HepG2 (cell line): Measurements from ENCODE around the gene UNC5C. TPM values are rescaled to one million over a fixed set of nuclear protein-coding genes. Genes with fewer than 3 reads are reported as not detected.

Experiments
- ATAC-seq: fragments of 200-7000 bp; cut with Tn5 transposase; 3 replicates; pipeline ENCODE4 v1.9.1; 2020; ENCODE audit warnings: mild to moderate bottlenecking, moderate library complexity
- BruUV-seq: library from RNA; stranded (reverse); fragments of 400-500 nt; replicated peaks from 2 replicates; lab custom pipeline; 2021; lab: Mats Ljungman, UMichigan
- CTCF ChIA-PET: fragments of 300-600 bp; formaldehyde crosslinking; extraction: SDS; loops from one replicate; lab custom pipeline; 2021; ENCODE audit warnings: low total read pairs, inconsistent platforms, low intra/inter-chr PET ratio; lab: Yijun Ruan, JAX
- POLR2A ChIA-PET: fragments of 350-600 bp; sonication (Branson Sonifier 250); formaldehyde crosslinking; loops from one replicate; lab custom pipeline; 2020; ENCODE audit warnings: antibody characterized with exemption, inconsistent platforms; lab: Yijun Ruan, JAX
- DNase-seq: peaks from one replicate; pipeline ENCODE4 v3.0.0-alpha.2; 2015; ENCODE audit warnings: low spot score
- FAIRE-seq: peaks from 3 replicates; lab custom pipeline; 2011; peaks lifted over from hg19 to GRCh38; lab: Jason Lieb, UNC
- H2AFZ ChIP-seq: one replicate; pipeline ENCODE4 v1.6.1; 2011; ENCODE audit warnings: low read length, inconsistent platforms
- H3K27ac ChIP-seq: fragments of 300-600 bp; 3 replicates; pipeline ENCODE4 v1.8.0; 2011; ENCODE audit warnings: mixed run types, mild to moderate bottlenecking, mixed read lengths, low read length, inconsistent platforms; ENCODE audit not compliant: insufficient read depth; ENCODE audit errors: extremely low read length
- H3K27me3 ChIP-seq, 2 experiments: fragments of 200-600 bp in 1 of 2; 2 replicates in 1 of 2; 3 replicates in 1 of 2; pipeline versions ENCODE4 v1.6.0 to v1.8.0; 2011; ENCODE audit warnings: low read length in 2 of 2, mild to moderate bottlenecking in 2 of 2, moderate library complexity in 2 of 2, inconsistent platforms in 1 of 2; ENCODE audit not compliant: insufficient read depth in 2 of 2, control insufficient read depth in 1 of 2
- H3K36me3 ChIP-seq, 2 experiments: fragments of 200-600 bp in 1 of 2; replicated peaks in 1 of 2; 2 replicates in 1 of 2; 3 replicates in 1 of 2; pipeline versions ENCODE4 v1.5.1 to v1.8.0; 2011; ENCODE audit warnings: low read length in 2 of 2, inconsistent platforms in 1 of 2; ENCODE audit not compliant: insufficient read depth in 2 of 2, control insufficient read depth in 1 of 2
- H3K4me1 ChIP-seq: 2 replicates; pipeline ENCODE4 v1.5.1; 2012; ENCODE audit warnings: low read length, inconsistent platforms; ENCODE audit not compliant: insufficient read depth
- H3K4me2 ChIP-seq: 2 replicates; pipeline ENCODE4 v1.6.0; 2011; ENCODE audit warnings: low read depth, low read length, inconsistent platforms
- H3K4me3 ChIP-seq, 3 experiments: fragments of 200-600 bp in 1 of 3; sonication (generic), shearing (Covaris generic) in 1 of 3; replicated peaks in 1 of 3; 2 replicates each; pipeline ENCODE4 v1.5.1; 2011 to 2016; ENCODE audit warnings: low read length in 3 of 3, inconsistent platforms in 2 of 3, low read depth in 2 of 3, mild to moderate bottlenecking in 2 of 3, control low read depth in 1 of 3, mixed read lengths in 1 of 3; ENCODE audit not compliant: insufficient read depth in 1 of 3
- H3K79me2 ChIP-seq: one replicate; pipeline ENCODE4 v1.6.1; 2011; ENCODE audit warnings: low read length, inconsistent platforms; ENCODE audit not compliant: insufficient read depth
- H3K9ac ChIP-seq: 2 replicates; pipeline ENCODE4 v1.6.0; 2011; ENCODE audit warnings: mild to moderate bottlenecking, low read depth, low read length, inconsistent platforms; ENCODE audit not compliant: insufficient read depth
- H3K9me3 ChIP-seq: 2 replicates; pipeline ENCODE4 v1.5.1; 2012; ENCODE audit warnings: mild to moderate bottlenecking, low read length
- H4K20me1 ChIP-seq: 2 replicates; pipeline ENCODE4 v1.6.0; 2011; ENCODE audit warnings: inconsistent platforms, mild to moderate bottlenecking, low read length, moderate library complexity; ENCODE audit not compliant: insufficient read depth
- ARNTL ChIP-seq: sonication (generic); formaldehyde crosslinking; IDR thresholded peaks from 2 replicates; pipeline ENCODE4 v1.4.0; 2020; ENCODE audit warnings: mild to moderate bottlenecking, missing genetic modification reagents
- DNMT1 ChIP-seq: sonication (generic); formaldehyde crosslinking; IDR thresholded peaks from 2 replicates; pipeline ENCODE4 v1.5.1; 2020; ENCODE audit warnings: mild to moderate bottlenecking, missing genetic modification reagents
- DZIP1 ChIP-seq: sonication (generic); formaldehyde crosslinking; IDR thresholded peaks from 2 replicates; pipeline ENCODE4 v1.5.0; 2020; ENCODE audit warnings: mild to moderate bottlenecking, missing genetic modification reagents
- ETS1 ChIP-seq: sonication (generic); formaldehyde crosslinking; IDR thresholded peaks from 2 replicates; pipeline ENCODE4 v1.4.0; 2020; ENCODE audit warnings: missing genetic modification reagents
- HNF1A ChIP-seq, 2 experiments: sonication (generic) in 1 of 2; formaldehyde crosslinking in 1 of 2; IDR thresholded peaks; 2 replicates each; pipeline versions ENCODE4 v1.4.0 to v1.6.1; 2016 to 2020; ENCODE audit warnings: borderline replicate concordance in 1 of 2, low read depth in 1 of 2, mild to moderate bottlenecking in 1 of 2, missing genetic modification reagents in 1 of 2
- HNF1B ChIP-seq: sonication (generic); formaldehyde crosslinking; IDR thresholded peaks from 2 replicates; pipeline ENCODE4 v1.5.1; 2020; ENCODE audit warnings: mild to moderate bottlenecking, moderate library complexity, missing genetic modification reagents
- MAFF ChIP-seq: IDR thresholded peaks from 2 replicates; pipeline ENCODE4 v1.6.1; 2011; ENCODE audit warnings: low read depth, low read length, improper control_type of control experiment
- MXD4 ChIP-seq: IDR thresholded peaks from 2 replicates; pipeline ENCODE4 v1.6.1; 2016; ENCODE audit warnings: mild to moderate bottlenecking, missing biosample characterization, missing genetic modification reagents
- PTBP1 ChIP-seq: fragments of 200-400 bp; formaldehyde crosslinking; IDR thresholded peaks from 2 replicates; pipeline ENCODE4 v1.6.1; 2018; ENCODE audit warnings: low read length, low read depth; ENCODE audit not compliant: poor library complexity, severe bottlenecking
- SOX6 ChIP-seq, 2 experiments: fragments of 450-650 bp in 1 of 2; sonication (generic) in 1 of 2; formaldehyde crosslinking in 1 of 2; IDR thresholded peaks; 2 replicates each; pipeline versions ENCODE4 v1.4.0 to v1.6.1; 2017 to 2020; ENCODE audit warnings: antibody characterized with exemption in 1 of 2, mild to moderate bottlenecking in 1 of 2, missing genetic modification reagents in 1 of 2
- ZFY ChIP-seq: sonication (generic); formaldehyde crosslinking; IDR thresholded peaks from 2 replicates; pipeline ENCODE4 v1.4.0; 2020; ENCODE audit warnings: missing genetic modification reagents
- ZMYM3 ChIP-seq: sonication (generic); formaldehyde crosslinking; IDR thresholded peaks from 2 replicates; pipeline ENCODE4 v1.5.1; 2020; ENCODE audit warnings: mild to moderate bottlenecking, missing genetic modification reagents
- ZNF451 ChIP-seq: sonication (generic); formaldehyde crosslinking; IDR thresholded peaks from 2 replicates; pipeline ENCODE4 v1.5.0; 2020; ENCODE audit warnings: mild to moderate bottlenecking, missing genetic modification reagents
- ZNF747 ChIP-seq: sonication (generic); formaldehyde crosslinking; IDR thresholded peaks from 2 replicates; pipeline ENCODE4 v1.8.1; 2023; ENCODE audit warnings: missing genetic modification reagents, mild to moderate bottlenecking, borderline replicate concordance
- ZNF781 ChIP-seq: sonication (generic); formaldehyde crosslinking; IDR thresholded peaks from 2 replicates; pipeline ENCODE4 v1.5.1; 2020; ENCODE audit warnings: borderline replicate concordance, mild to moderate bottlenecking, missing genetic modification reagents; ENCODE audit errors: not compliant biosample characterization
- WGBS: methylation state at CpG from one replicate; pipeline ENCODE4 v1.1.6; 2017; ENCODE audit warnings: low lambda C conversion rate; 5-methylcytosine and 5-hydroxymethylcytosine counted together
- in situ Hi-C: cut with HindIII; loops from 2 replicates; pipeline ENCODE4 v1.10.0; 2017; ENCODE audit warnings: low pct_unique_long_range_greater_than_20kb; ENCODE audit not compliant: extremely low pct_ligation_motif_present
- intact Hi-C: fragments of 100-400 bp; cut with micrococcal nuclease; formaldehyde crosslinking; loops from one replicate; pipeline ENCODE4 v1.10.0; 2022; ENCODE audit not compliant: unreplicated experiment
- polyA plus RNA-seq, 8 experiments: library from polyadenylated mRNA; depleted of rRNA in 3 of 8; stranded (reverse) in 7 of 8; unstranded in 1 of 8; fragments of >200 nt; fragmentation: Illumina TruSeq in 4 of 8; extraction: Trizol in 4 of 8; gene quantifications; 2 replicates each; pipeline versions ENCODE4 v1.2.1 to v1.2.3, GENCODE V29; 2011 to 2016; ENCODE audit warnings: low read depth in 4 of 8, missing spikeins in 1 of 8, mixed read lengths in 1 of 8; ENCODE audit not compliant: insufficient read depth in 1 of 8
- total RNA-seq, 5 experiments: library from RNA; depleted of rRNA; stranded (reverse); fragments of >200 nt; fragmentation: Illumina TruSeq; extraction: Trizol; gene quantifications; 2 replicates each; pipeline ENCODE4 v1.2.3, GENCODE V29; 2016; ENCODE audit warnings: low read depth in 1 of 5

UNC5C gene
- total and polyA plus RNA-seq, 2 of the 13 experiments (the other 11 are each of a cell fraction or from before 2014, with no cell fraction given): not detected

GRCh38 chr4:95167805-95168204 is 381.0 kb downstream of the UNC5C start:
- no peak for ATAC-seq

More at GRCh38 chr4:95167805-95168204, 381.0 kb downstream of the UNC5C start:
- Histone ChIP-seq H3K27ac (no peak overlapping the region), H3K4me3 (no peak overlapping the region), H2AFZ (no peak overlapping the region), H3K9me3 (no peaks in the 10 kb centered on the region), H3K4me2 (no peak overlapping the region), H4K20me1 (no peaks in the 10 kb centered on the region), H3K27me3 (no peaks in the 10 kb centered on the region; a peak in 1 of 5 replicates), H3K36me3 (no peaks in the 10 kb centered on the region), H3K79me2 (no peaks in the 10 kb centered on the region), H3K4me1 (no peaks in the 10 kb centered on the region), H3K9ac (no peak overlapping the region)
- no TSS peak for BruUV-seq
- no peak for TF ChIP-seq HNF1A (IDR thresholded peaks at IDR 0.05; ENCODE audit: low read depth)
- TF ChIP-seq HNF1A (CRISPR knock-in tag; IDR thresholded peaks at IDR 0.05; ENCODE audit: borderline replicate concordance): no peak
- TF ChIP-seq ZNF747 (CRISPR knock-in tag): no peak
- no peak for TF ChIP-seq ZFY (CRISPR knock-in tag)
- no peak for TF ChIP-seq DNMT1 (CRISPR knock-in tag)
- TF ChIP-seq SOX6 (IDR thresholded peaks at IDR 0.05): no peak
- TF ChIP-seq SOX6 (CRISPR knock-in tag; IDR thresholded peaks at IDR 0.05): no peak
- no peak for TF ChIP-seq ZNF781 (CRISPR knock-in tag)
- no peak for TF ChIP-seq MAFF
- no peak for TF ChIP-seq ZNF451 (CRISPR knock-in tag)
- TF ChIP-seq PTBP1: no peak
- TF ChIP-seq HNF1B: no peak
- no peak for TF ChIP-seq DZIP1 (CRISPR knock-in tag)
- no peak for TF ChIP-seq ARNTL (CRISPR knock-in tag)
- no peak for TF ChIP-seq MXD4 (CRISPR knock-in tag)
- TF ChIP-seq ZMYM3 (CRISPR knock-in tag): no peak
- no peak for TF ChIP-seq ETS1 (CRISPR knock-in tag)
- DNase-seq (no peak), FAIRE-seq (no peak)
- POLR2A ChIA-PET: no interaction called here
- CTCF ChIA-PET: no interaction called here
- in situ Hi-C loops (loop anchor here (25.0 kb wide), 1 partner anchor 1994 kb away; no protein-coding TSS in a partner anchor), intact Hi-C loops (loop anchor here (5.0 kb wide), 1 partner anchor 344 kb away; no protein-coding TSS in a partner anchor)
- WGBS: 0% methylated on average over 6 of the region's 7 CpGs
